GM18858 (cell line): ENCODE measurements around the gene NEK7.
A peak's percentile ranks its signal among the peaks of the same experiment; 100 is the strongest.
"Not testable (repeated sequence)": the region's sequence is repeated elsewhere in the genome, so short reads cannot be mapped to it uniquely, and the experiment has no call there.

Experiments used
- ATAC-seq: cut with Tn5 transposase; IDR thresholded peaks from one replicate; pipeline ENCODE4 v1.9.1; 2021; ENCODE audit not compliant: unreplicated experiment

Gene NEK7

DNA sequence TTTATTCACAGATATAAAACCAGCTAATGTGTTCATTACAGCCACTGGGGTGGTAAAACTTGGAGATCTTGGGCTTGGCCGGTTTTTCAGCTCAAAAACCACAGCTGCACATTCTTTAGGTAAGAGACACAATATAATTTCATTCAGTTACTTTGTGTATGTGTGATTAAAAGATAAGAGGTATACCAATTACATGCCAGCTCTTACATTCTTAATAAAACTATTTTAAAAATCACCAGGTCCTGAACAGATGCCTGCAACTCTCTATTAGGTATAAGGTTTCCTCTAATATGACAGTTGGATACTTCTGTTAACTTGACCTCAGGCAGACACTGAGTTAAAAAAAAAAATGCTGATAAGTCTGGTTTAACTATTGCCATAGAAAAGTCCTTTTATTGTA is 122.1 kb downstream of the NEK7 start:
- ATAC-seq: no peak

DNA sequence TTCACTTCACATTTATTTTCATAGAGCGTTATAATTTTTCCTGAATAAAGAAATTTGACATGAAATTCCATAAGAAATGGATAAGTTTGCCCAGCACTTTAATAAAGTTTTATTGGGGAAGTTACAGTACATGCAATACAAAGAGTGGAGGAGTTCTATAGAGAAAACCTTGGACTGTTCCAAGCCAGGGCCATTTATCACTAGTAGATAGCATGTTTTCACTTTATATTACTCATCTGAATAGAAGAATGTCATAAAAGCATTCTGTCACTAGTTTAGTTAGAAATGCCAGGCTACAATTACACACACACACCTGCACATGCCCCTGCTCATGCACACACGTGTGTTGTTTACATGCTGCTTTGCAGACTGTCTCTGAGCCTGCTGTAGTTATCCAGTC is 123.3 kb downstream of the NEK7 start:
- no peak for ATAC-seq

DNA sequence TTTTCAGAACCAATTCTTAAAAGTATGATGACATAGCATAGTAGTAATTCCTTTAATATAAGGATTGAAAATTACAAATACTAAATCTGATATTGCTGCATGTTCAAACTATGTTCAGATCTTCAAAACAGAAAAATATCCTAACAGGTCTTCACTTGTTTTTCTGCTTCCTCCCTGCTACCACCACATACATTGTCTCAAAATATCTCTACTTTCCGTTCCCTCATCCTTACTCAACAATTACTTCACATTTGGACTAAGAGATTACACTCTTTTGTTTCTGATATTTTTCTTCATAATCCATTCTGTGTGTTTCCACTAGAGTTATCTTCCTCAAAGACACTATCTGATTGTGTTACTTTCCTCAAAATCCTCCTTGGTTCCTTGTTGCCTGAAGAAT is 125.1 kb downstream of the NEK7 start:
- ATAC-seq: no peak

DNA sequence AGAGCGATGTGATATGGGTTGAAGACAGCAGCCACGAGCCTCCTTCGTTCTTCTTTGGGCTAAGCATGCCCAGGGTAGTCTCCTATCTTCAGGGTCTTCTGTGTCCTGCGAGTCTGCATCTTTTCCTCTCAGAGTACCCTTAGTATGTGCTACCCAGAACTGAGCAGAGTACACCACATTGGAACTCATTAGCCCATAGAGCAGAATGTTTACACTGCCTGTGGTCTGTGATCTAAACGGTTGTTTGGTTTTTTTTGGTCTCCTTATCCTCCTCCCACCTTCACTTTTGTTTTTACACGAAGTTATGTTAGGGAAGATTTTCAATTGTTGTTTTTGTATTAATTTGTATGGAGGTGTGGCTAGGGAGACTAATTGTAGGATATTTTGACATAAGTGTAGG is 126.4 kb downstream of the NEK7 start:
- ATAC-seq: no peak

DNA sequence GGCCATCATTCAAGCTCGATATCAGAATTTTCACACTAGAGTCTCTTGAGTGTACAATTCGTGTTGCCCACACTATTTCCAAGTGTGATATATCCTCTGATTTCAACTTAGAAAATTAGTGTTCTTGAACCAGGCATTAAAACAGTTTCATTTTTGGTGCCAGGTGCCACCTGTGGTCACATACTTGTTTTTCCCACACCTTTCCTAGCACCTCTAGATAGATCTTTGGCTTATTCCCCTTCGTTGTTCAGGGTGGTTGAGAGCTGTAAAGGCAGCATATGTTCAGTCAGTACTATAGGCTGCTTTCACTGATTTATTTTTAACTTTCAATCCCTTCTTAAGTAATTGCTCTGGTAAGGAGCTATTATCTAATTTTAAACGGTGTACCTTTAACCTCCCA is 131.1 kb downstream of the NEK7 start:
- no peak for ATAC-seq

DNA sequence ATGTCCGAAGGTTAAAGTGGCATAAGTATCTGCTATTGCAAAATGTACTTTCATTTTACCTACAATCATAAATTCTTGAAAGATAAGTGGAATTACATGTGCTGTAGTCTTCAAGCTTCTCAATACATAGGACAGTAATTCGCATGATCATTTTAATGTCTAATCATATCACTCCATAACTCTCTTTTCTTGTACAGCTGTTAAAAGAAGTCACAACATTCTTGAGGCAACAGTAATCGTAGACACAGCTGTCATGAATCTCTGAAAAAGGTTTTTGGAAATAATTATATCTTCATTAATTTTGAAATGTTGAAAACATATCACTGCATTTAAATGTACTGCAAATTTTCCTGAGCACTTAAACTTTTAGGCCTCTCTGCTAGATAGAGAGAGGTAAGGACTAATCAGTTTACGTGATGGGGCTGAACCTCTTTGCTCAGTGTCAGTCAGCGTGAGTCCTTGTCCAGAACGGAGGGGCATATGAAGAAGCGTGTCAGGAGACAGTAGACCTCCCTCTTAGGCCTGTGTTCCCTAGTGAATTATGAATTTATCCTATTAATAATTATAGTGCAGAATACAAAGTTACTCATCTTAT is 133.4 kb downstream of the NEK7 start:
- no peak for ATAC-seq

DNA sequence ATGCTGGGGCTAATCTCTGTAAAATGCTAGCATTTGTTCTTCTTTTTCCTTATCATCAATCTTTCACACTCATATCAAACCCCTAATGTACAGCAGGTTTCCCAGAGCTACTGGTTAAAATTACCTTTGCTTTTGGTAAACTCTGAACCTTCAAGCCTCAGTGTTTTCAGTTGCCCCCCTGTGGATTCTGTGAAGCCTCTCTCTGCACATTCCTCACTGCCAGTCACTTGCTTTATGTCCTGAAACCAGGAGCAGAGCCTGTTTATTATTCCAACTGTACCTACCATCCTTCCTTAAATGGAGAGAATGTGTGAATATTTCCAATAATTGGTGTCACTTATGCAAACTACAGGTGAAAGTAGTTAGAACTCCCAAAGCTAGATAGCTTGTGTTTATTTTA is 134.2 kb downstream of the NEK7 start:
- no peak for ATAC-seq

DNA sequence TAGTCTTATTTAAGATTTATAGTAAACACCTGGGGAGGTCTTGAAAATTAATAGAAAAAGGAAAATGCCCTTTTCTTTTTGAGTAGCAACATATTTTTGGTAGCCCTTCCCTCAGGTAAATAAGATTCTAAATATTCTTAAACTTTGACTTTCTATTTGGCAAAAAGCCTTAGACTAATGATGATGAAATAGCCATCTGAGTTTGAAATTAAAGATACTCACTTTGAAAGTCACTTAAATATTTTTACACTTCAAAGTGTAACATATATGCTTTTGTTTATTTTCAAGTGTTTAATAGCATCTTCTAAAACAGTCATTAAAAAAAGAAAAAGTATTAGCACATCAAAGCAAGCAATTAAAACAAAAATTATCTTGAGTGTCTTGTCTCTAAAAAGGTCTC is 135.1 kb downstream of the NEK7 start:
- no peak for ATAC-seq

DNA sequence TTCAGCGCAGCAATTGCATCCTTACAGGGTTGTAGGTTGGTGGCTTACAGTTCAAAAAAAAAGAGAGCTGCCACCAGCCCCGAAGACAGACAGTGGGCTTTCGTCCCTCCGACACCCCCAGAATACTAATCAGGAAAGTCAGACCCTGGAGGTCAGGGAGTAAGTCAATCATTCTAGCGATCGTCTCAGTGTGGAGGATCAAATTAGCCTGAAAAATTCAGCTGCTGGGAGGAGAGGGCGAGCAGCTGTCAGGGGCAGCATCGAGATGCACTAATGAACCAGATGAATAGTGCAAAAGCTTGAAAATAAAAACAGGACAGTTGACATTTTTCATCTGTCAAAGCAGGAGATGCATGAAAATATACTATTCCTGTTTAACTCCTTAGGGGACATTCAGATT is 138.4 kb downstream of the NEK7 start:
- no peak for ATAC-seq

DNA sequence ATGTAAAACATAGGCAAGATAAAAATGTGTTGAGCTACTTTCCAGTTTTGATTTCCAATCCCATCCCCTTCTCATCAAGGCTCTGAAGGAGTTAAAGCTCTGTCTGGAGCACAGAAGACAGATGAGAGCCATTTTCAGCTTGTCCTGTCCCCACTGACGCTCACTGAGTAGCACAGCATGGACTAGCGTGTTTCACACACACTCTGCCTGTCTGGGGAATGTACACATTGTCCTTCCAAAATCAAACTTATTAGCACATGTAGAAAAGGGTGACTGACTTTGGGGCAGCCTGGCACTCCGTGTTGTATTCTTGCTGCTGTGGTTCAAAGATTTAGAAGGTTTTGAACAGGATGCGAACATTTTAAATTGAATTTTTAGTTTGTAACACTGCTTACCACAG is 139.2 kb downstream of the NEK7 start:
- ATAC-seq: no peak

DNA sequence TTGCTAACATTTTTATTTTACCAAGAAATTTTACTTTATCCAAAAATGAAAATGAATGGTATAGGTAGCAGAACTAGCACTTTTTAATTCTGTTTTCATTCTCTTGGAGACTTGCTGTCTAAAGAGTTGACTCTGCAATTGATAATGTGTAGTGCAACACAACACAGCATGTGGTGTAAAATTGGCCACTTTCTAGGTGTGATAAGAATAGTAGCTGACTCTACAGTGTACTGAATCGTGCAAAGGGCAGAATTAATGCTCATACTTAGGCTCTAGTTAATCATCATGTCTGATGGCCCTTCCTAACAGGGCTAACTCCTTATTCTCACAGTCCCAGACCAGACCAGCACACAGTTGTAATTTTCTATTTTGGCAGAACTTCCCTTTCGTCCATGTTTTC is 140.5 kb downstream of the NEK7 start:
- no peak for ATAC-seq

DNA sequence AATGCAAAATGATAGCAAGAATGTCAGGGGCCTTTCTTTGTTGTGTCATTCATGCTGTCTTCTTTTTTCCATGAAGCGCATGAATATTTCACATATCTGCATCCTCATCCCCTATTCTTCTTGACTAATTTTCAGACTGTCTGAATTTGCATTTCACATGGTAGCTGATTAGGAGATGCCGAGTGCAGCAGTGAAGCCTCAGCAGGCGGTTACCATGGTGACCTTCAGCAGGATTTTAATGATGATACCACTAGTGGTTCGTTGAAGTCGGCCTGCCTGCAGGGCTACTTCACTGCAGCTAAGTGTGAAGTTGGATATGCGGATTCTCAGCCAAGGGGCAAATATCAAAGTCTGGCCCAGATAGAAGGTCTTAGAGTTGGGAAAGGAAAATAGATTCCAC is 141.8 kb downstream of the NEK7 start:
- ATAC-seq: no peak

DNA sequence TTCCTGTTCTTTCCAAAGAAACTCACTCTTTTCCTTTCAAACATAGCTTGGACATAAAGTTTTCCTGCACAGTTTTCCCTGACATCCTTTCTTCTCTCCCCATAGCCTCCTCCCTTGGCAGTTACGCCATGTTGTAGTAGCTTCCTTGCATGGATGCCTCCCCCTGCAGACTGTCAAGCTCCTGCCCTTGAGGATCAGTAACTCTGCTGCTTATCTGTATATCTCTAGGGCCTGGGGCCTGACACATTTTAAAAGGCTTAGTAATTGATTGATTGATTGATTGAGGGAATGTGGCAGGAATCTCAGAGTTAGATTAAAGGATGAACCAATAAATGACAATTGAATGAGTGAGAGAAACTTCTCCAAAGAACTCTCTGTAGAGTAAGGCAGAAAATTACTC is 143.7 kb downstream of the NEK7 start:
- no peak for ATAC-seq

DNA sequence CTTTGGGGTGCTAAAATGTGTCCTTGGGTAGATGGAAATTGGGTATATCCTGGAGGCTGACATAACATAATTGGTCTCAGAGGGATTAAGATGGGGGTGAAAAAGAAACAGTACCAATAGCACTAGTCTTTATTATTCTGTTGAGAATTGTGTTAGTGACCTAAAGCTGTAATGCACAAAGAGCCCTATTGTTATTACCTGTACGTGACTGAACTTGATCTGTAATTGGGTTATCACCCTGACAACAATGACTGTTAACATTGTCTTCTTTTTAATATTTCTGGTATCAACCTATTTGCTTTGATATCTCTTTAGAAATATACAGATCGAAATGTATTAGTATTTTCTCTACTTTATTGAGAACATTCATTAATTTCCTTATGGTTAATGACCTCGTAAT is 147.6 kb downstream of the NEK7 start:
- ATAC-seq: no peak

DNA sequence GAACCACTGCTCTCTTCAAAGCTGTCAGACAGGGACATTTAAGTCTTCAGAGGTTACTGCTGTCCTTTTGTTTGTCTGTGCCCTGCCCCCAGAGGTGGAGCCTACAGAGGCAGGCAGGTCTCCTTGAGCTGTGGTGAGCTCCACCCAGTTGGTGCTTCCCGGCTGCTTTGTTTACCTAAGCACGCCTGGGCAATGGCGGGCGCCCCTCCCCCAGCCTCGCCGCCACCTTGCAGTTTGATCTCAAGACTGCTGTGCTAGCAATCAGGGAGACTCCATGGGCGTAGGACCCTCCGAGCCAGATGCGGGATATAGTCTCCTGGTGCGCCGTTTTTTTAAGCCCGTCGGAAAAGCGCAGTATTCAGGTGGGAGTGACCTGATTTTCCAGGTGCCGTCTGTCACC is 158.0 kb downstream of the NEK7 start:
- ATAC-seq: not testable (repeated sequence)

DNA sequence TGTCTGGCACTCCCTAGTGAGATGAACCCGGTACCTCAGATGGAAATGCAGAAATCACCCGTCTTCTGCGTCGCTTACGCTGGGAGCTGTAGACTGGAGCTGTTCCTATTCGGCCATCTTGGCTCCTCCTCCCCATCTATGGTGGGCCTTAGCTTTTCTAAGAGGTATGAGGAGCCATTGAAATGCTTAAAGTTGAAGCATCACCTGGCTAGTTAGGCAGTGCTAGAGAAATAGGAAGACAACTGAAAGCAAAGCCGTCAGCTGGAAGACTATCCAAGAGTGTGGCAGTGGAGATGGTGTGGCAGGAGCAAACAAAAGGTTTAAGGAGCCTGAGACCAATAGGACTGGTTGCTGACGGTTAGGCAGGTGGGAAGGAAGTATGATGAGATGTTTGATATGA is 158.5 kb downstream of the NEK7 start:
- not testable (repeated sequence) for ATAC-seq

DNA sequence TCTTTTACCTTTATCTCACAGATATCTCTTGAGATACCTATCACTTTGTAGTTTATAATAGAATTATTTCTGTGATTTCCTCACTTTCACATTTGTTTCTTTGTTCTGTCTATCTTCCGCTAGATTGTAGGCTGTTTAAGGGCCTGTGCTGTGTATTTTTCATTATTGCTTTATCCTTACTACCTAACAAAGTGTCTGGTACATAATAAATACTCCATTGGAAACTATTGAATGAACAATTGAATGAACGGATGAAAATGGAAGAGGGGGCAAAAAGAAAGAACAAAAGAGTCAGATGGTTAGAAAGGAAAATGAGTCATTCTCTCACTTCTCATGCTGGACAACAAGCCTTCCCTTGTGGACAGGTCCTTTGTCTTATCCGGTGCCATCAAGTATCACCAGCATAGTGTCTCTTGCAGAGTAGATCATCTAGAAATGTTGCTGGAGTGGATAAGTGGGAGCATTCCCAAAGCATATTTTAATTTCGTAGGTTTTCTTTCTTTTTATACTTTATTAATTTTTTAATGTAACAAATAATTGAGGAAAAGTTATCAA is 159.8 kb downstream of the NEK7 start:
- no peak for ATAC-seq

DNA sequence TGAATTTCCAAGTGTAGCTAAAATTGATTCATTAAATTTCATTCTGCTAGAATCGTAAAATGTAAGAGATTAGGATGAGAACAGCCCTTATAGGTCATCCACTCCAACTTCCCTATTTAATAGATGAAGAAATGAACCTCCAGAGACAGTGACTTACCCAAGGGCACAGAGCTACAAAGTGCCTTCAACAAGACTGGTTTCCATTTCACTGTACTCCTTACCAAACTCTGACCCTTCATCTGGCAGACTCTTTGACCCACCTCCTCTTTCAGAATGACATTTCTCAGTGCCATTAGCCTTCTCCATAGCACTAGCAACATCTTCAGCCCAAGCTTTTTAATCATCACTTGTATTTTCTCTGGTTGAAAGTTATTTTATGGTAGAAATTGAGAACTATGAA is 161.3 kb downstream of the NEK7 start:
- peak; percentile 81 for ATAC-seq

DNA sequence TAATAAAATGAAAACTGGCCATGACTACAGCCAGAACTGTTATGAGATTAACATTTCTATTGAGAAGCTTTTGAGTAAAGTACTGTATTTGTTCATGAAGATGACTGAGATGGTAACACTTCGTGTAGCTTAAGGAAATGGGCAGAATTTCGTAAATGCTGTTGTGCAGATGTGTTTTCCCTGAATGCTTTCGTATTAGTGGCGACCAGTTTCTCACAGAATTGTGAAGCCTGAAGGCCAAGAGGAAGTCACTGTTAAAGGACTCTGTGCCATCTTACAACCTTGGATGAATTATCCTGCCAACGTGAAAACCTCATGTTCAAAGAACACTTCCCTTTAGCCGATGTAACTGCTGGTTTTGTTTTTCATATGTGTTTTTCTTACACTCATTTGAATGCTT is 164.0 kb downstream of the NEK7 start:
- no peak for ATAC-seq

DNA sequence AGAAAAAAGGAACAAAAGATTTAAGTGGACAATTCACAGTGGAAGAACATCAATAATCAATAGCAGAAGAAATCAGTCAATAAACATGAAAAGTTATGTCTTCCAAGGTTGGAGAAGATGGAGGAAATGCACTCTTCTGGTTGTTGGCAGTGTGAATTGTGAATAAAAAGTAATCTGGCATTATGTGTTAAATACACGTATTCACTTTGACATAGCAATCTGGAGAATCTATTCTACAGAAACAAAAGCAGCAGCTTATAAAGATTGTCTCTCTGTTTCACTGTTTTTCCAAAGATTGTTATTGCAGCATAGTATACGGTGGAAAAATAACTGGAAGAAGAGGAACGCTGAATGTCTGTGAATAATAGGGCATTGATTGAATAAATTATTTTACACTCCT is 169.4 kb downstream of the NEK7 start:
- no peak for ATAC-seq

DNA sequence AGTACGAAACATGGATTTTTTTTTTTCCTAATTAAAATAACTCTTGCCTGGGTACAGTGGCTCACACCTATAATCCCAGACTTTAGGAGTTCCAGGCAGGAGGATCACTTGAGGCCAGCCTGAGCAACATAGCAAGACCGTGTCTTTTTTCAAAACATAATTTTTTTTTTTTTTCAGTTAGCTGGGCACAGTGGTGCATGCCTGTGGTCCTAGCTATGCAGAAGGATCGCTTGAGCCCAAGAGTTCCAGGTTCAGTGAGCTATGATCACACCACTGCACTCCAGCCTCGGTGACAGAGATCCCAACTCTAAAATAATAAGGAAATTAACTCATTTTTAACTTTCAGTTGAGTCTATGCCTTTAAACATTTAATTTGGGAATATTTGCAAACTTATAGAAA is 170.1 kb downstream of the NEK7 start:
- ATAC-seq: no peak

DNA sequence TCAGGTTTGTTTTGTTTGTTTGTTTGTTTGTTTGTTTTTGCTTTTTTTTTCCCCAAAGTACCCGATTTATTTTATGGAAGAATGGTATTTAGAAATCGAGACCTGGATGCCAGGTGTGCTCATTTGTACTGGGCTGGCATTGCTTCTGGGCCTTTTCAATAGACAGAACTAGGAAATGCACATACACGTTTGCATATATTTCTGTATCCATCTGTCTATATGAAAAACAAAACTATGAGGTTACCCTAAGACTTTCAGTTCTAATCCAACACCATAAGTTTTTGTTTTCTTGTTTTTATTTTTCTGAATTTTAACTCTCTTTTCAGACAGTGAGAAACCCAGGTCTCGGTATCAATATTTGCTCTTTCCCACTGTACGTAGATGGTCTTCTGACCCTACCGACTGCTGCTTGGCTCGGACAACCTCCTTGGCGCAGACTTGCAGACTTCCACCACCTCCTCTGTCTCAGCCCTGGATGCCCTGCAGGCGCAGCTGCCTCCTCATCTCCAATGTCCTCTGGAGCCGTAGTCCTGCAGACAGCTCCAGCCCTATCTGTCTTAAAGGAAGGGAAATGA is 171.7 kb downstream of the NEK7 start:
- ATAC-seq: no peak

DNA sequence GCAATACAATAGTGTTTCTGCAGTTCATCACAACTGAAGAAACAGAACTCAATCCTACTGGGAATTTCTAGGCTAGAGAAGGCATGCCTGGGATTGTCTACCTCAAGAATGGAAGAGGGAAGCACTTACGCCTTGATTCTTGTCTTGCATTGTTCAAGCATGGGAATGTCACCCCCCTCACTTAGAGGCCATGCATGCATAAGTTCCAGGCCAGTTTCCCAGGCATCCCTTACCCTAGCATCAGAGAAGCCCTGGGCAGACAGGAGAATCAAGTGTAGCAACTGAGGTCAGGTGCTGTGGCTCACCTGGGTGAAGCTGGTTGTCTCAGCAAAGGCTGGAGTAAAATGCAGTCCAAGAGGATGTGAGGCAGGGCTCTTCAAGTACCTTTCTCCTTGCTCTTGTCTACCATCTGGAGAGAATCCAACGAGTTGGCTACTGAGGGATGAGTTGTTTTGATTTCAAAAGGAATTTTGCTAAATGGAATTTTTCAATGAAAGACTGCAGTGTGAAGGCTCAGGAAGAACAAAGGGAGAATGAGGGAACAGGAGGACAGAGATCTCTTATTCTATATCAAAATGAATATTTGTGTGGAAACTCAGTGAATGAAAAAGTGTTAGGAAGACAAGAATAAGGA is 174.3 kb downstream of the NEK7 start:
- no peak for ATAC-seq
